H4 (cell line): ENCODE data around the gene CD163. TPM values are rescaled to one million over a fixed set of nuclear protein-coding genes. Genes with fewer than 3 reads are reported as not detected.
A peak's percentile ranks its signal among the peaks of the same experiment; 100 is the strongest.
"Not testable (repeated sequence)": the region's sequence is repeated elsewhere in the genome, so short reads cannot be mapped to it uniquely, and the experiment has no call there.

Experiments
- DNase-seq: peaks from one replicate; pipeline ENCODE4 v3.0.0-alpha.2; 2015; ENCODE audit warnings: low spot score
- total RNA-seq: library from RNA; depleted of rRNA; stranded (reverse); fragments of >200 nt; shearing (Covaris generic); gene quantifications from 2 replicates; pipeline ENCODE4 v1.2.3, GENCODE V29; 2014; rRNA removed

The CD163 gene
- not detected in 2 replicates for total RNA-seq

GRCh38 chr12:7503686-7504415, at the start of gene CD163:
CD163 (minus strand) TSS chr12:7503777; CDS start chr12:7503690, 87 bp downstream.
- no peak for DNase-seq

DNA sequence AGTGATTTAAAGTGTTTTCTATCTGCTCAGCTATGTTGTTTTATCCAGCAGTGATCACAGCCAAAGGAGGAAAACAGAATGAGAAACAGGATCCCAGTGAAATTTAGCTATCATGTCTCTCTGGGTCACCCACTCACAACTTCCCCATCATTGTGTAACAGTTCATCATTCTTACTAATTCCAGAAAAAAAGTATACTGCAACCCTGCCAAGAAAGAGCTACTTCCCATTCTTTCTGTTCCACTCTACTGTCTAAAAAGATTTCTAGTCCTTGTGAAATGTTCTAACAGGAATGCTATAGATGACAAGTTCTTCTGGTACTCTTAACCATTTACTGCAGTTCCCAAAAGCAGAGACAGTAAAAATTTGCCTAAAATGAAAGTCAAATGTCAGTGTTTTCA, 39.2 kb upstream of the CD163 start:
- DNase-seq: no peak

DNA sequence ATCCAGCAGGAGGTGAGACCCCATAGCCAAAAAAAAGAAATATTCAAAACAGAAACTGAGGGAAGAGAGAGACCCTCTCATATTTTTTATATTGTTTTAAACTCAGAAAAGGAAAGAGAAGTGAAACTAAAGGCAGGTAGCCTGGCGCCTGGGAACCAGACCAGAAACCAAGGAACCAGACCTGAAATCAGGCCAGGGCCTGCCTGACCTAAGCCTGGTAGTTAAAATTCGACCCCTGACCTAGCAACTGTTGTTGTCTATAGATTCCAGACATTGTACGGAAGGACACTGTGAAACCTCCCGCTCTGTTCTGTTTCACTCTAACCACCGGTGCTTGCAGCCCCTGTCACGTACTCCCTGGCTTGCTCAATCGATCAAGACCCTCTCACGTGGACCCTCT, 38.5 kb upstream of the CD163 start:
- DNase-seq: no peak

- no peak for DNase-seq
Measured at GRCh38 chr12:7514416-7514815, 10.8 kb upstream of the CD163 start.

DNA sequence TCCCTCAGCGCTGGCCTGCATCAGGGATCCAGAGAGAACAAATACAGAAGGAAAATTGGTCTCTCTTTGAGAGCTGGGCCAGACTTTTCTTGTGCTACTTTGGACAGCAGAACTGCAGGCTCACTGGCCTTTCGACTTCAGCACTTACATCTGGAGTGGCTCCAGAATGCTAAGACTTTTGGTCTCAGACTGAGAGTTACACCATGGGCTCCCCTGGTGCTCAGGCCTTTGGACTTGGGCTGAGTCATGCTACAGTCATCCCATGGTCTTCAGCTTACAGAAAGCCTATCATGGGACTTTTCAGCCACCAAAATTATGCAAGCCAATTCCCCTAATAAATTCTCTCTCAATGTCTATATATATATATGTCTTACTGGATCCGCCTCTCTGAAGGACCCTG, 9.0 kb upstream of the CD163 start:
- DNase-seq: peak; percentile 90

GRCh38 chr12:7509793-7510470, 6.4 kb upstream of the CD163 start:
- not testable (repeated sequence) for DNase-seq

GRCh38 chr12:7502612-7503011, 965 bp downstream of the CD163 start:
- no peak for DNase-seq

GRCh38 chr12:7501031-7501588, 2.5 kb downstream of the CD163 start:
- DNase-seq: peak; percentile 34

GRCh38 chr12:7499636-7500035, 3.9 kb downstream of the CD163 start:
- DNase-seq: no peak

GRCh38 chr12:7498809-7499208, 4.8 kb downstream of the CD163 start:
- peak; percentile 71 for DNase-seq

- no peak for DNase-seq
Measured at GRCh38 chr12:7497661-7498060, 5.9 kb downstream of the CD163 start.

- DNase-seq: no peak
Measured at GRCh38 chr12:7496451-7496850, 7.1 kb downstream of the CD163 start.

- no peak for DNase-seq
Measured at GRCh38 chr12:7495136-7495535, 8.4 kb downstream of the CD163 start.

DNA sequence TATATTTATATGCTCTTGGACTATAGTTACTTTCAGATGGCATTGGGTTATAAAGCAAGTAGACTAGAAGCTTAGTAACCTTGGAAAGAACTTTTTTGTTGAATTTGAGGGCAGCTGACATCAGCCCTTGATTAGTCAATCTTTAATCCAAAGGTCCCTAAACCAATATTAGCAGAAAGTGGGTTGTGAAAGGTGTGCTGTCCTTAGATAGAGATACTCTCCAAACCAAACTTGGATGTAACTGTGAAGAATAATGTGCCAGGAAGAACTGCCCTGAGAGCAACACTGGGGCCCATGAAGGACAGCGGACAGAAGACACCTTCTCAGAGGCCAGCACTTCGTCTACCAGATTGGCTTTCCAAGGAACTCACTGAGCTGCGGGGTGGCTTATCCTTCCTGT, 10.6 kb downstream of the CD163 start:
- DNase-seq: no peak

GRCh38 chr12:7486512-7486911, 17.1 kb downstream of the CD163 start:
- no peak for DNase-seq

DNA sequence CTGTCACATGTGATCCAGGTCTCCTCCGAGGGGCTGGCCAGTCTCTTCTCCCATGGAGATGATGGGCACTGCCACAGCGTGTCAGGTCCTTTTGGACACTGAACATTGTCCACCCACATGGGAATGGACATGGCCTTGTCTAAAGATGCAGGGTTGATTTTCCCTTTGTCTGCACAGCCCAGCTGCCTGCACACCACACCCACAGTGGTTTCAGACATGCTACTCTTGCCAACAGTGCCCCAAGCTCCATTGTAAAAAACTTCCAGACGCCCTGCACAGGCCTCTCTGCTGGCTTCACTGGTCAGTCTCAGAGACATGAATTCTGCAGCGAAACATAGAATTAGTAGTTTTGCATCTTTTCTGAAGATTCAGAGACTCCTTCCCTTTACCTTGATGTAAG, 18.5 kb downstream of the CD163 start:
- DNase-seq: no peak

GRCh38 chr12:7483343-7483742, 20.2 kb downstream of the CD163 start:
- no peak for DNase-seq

DNA sequence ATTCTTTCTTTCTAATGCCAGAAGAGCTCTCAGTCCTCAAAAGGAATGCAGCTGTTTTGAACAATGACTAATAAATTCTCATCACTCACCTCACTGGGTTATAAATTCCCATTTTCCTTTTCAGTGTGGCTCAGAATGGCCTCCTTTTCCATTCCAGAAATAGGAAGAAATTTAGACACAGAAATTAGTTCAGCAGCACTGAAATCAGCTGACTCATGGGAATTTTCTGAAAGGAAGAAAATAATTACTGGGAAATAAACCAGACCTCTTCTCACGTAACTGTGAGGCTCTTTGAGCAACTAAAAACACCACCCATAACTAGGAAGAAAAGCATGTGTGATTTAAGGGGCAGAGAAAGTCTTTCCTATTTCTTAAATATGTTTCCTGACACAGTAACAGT, 23.8 kb downstream of the CD163 start:
- DNase-seq: no peak

DNA sequence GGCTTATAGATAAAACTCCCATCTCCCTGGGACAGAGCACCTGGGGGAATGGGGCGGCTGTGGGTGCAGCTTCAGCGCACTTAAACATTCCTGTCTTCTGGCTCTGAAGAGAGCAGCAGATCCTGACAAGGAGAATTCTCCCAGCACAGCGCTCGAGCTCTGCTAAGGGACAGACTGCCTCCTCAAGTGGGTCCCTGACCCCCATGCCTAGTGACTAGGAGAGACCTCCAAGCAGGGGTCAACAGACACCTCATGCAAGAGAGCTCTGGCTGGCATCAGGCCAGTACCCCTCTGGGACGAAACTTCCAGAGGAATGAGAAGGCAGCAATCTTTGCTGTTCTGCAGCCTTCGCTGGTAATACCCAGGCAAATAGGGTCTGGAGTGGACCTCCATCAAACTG, 31.5 kb downstream of the CD163 start:
- no peak for DNase-seq

- DNase-seq: peak; percentile 55
Measured at GRCh38 chr12:7460375-7461259, 43.0 kb downstream of the CD163 start.

DNA sequence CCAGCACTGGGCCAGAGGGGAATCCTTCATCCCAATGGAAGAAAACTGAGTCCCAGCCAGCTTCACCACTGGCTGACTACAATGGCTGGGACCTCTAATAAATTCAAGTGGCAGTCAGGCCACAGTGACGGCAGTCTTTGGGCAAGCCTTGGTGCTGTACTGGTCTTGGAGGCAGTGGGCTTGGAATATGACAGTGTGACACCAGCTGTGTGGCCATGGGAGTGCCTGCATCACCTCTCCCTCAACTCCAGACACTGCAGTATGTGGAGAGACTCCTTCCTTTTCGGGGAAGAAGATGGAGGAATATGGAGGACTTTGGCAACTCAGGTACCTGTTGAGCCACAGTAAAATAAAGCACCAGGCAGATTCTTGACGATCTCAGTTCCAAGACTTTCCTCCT, 43.6 kb downstream of the CD163 start:
- DNase-seq: no peak

- no peak for DNase-seq
Measured at GRCh38 chr12:7451756-7452155, 51.8 kb downstream of the CD163 start.
